Cardiac muscle cell (in vitro differentiated cells and primary cell): Measurements from ENCODE around the gene SERPINB12. TPM values are rescaled to one million over a fixed set of nuclear protein-coding genes. Genes with fewer than 3 reads are reported as not detected.

Source experiments
- DNase-seq, 2 donors: peaks; one replicate each; pipeline versions ENCODE4 v3.0.0 to v3.0.0-alpha.2; 2010 to 2017; ENCODE audit warnings: low read depth in 1 of 2, low spot score in 1 of 2
- H3K27ac ChIP-seq: fragments of 200-600 bp; sonication (generic); 2 replicates; pipeline ENCODE4 v1.5.1; 2016
- H3K27me3 ChIP-seq: fragments of 200-600 bp; sonication (generic); 2 replicates; pipeline ENCODE4 v1.6.0; 2016; ENCODE audit warnings: control low read depth
- H3K36me3 ChIP-seq: fragments of 200-600 bp; sonication (generic); 2 replicates; pipeline ENCODE4 v1.5.1; 2016; ENCODE audit warnings: control low read depth
- H3K4me1 ChIP-seq: fragments of 200-600 bp; sonication (generic); 2 replicates; pipeline ENCODE4 v1.8.1; 2017; ENCODE audit warnings: low read depth, mild to moderate bottlenecking, mixed run types
- H3K4me3 ChIP-seq: fragments of 200-600 bp; sonication (generic); 2 replicates; pipeline ENCODE4 v1.5.1; 2016; ENCODE audit warnings: mild to moderate bottlenecking
- H3K9me3 ChIP-seq: fragments of 200-600 bp; sonication (generic); 2 replicates; pipeline ENCODE4 v1.5.1; 2017; ENCODE audit warnings: low read depth, mild to moderate bottlenecking, control low read depth
- polyA plus RNA-seq: library from polyadenylated mRNA; unstranded; fragments of >200 nt; fragmentation: Nextera tagmentation; extraction: Ambion mirVana; gene quantifications from 2 replicates; pipeline ENCODE4 v1.2.1, GENCODE V29; 2016
- total RNA-seq: library from RNA; depleted of rRNA; stranded (reverse); fragments of >200 nt; gene quantifications from 2 replicates; pipeline ENCODE4 v1.2.3, GENCODE V29; 2016
- TF ChIP-seq, protein P1 (sequence below): IDR thresholded peaks from 2 replicates; pipeline ENCODE4 v1.5.1; 2012; ENCODE audit warnings: low read depth, mild to moderate bottlenecking, low read length

The SERPINB12 gene
- total and polyA plus RNA-seq, 2 experiments from 2014 or later, result not detected

DNA sequence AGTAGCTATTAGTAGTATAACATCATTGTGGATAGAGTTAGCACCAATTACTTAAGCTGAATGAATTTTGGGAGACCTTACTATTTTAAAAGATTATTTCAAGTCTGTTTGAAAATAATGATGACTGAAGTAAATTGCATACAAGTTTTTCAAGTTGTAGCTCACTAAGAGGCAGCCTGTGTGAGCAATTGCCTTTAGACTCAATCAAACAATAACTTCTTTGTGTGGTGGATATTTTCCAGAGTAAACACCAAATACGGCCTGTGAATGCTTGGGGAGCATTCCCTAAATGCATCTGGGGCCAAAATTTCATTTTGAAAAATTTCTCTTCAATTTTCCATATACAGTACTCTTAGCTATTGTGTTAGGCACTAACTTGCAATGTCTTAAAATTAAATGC lies 7.9 kb downstream of the SERPINB12 start:
- Histone ChIP-seq H3K4me1 (peaks cover 4% of the 10 kb centered on the region), H3K27ac (no peak overlapping the region), H3K36me3 (no peaks in the 10 kb centered on the region), H3K27me3 (no peaks in the 10 kb centered on the region), H3K9me3 (no peaks in the 10 kb centered on the region), H3K4me3 (no peak overlapping the region)
- TF ChIP-seq, protein P1, sequence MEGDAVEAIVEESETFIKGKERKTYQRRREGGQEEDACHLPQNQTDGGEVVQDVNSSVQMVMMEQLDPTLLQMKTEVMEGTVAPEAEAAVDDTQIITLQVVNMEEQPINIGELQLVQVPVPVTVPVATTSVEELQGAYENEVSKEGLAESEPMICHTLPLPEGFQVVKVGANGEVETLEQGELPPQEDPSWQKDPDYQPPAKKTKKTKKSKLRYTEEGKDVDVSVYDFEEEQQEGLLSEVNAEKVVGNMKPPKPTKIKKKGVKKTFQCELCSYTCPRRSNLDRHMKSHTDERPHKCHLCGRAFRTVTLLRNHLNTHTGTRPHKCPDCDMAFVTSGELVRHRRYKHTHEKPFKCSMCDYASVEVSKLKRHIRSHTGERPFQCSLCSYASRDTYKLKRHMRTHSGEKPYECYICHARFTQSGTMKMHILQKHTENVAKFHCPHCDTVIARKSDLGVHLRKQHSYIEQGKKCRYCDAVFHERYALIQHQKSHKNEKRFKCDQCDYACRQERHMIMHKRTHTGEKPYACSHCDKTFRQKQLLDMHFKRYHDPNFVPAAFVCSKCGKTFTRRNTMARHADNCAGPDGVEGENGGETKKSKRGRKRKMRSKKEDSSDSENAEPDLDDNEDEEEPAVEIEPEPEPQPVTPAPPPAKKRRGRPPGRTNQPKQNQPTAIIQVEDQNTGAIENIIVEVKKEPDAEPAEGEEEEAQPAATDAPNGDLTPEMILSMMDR, result no peak
- DNase-seq, result no peak

DNA sequence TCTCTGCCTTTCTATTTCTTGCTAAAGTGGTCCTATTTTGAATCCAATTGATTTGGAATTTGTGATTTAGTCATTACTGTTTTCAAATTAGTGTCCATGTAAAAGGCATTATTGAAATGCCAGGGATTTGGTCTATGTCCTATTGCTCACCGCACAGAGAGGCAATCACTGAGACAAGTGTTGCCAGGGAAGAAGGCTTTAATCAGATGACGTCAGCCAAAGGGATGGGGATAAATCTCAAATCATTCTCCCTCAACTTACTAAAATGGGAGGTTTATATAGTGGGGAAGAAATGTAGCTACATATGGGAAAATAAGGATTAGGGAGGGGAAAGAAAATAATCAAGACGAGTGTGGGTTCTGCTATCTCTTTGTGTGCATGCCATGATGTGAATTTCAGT lies 9.6 kb downstream of the SERPINB12 start:
- Histone ChIP-seq H3K27ac (no peak overlapping the region), H3K4me3 (no peak overlapping the region), H3K27me3 (no peaks in the 10 kb centered on the region), H3K9me3 (no peaks in the 10 kb centered on the region), H3K36me3 (no peaks in the 10 kb centered on the region), H3K4me1 (peaks cover 4% of the 10 kb centered on the region)
- DNase-seq, result no peak
- TF ChIP-seq, protein P1, result no peak

DNA sequence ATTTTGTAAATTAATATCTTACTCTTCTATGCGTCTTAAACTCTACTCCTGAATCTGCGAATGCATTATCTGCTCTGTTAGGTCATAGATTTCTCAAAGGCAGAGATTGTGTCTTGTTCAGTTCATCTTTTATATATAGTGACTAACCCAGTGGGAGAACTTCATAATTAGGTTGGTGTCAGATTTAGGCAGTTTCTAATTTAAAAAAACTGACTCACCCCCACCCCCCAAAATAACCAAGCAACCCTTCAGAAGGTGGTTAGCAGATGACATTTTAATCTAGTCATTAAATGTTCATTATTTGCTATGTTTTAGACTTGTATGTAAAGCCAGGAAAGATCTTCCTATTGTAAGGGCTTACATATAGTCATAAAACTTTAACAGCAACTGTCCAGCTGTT lies 10.4 kb downstream of the SERPINB12 start:
- no peaks in the 10 kb centered on the region for H3K27me3 ChIP-seq
- no peak overlapping the region for H3K4me3 ChIP-seq
- H3K27ac ChIP-seq, result peak overlapping the region; percentile 49
- DNase-seq, result no peak
- peaks cover 4% of the 10 kb centered on the region for H3K4me1 ChIP-seq
- TF ChIP-seq, protein P1, result no peak
- H3K36me3 ChIP-seq, result no peaks in the 10 kb centered on the region
- H3K9me3 ChIP-seq, result no peaks in the 10 kb centered on the region

- DNase-seq, result peak; percentile 53 to 65
- H3K27me3 ChIP-seq, result no peaks in the 10 kb centered on the region
- H3K4me3 ChIP-seq, result no peak overlapping the region
- peaks cover 4% of the 10 kb centered on the region for H3K4me1 ChIP-seq
- no peaks in the 10 kb centered on the region for H3K9me3 ChIP-seq
- H3K36me3 ChIP-seq, result no peaks in the 10 kb centered on the region
- peak overlapping the region; percentile 49 for H3K27ac ChIP-seq
- TF ChIP-seq, protein P1, result no peak
Observed at GRCh38 chr18:63553081-63553480, 10.9 kb downstream of the SERPINB12 start.

GRCh38 chr18:63559567-63560491 lies 17.7 kb downstream of the SERPINB12 start:
- TF ChIP-seq, protein P1, result no peak
- H3K36me3 ChIP-seq, result no peaks in the 10 kb centered on the region

More at GRCh38 chr18:63559567-63560491, 17.7 kb downstream of the SERPINB12 start:
- H3K4me3 ChIP-seq, result no peak overlapping the region
- no peak overlapping the region for H3K27ac ChIP-seq
- no peak for DNase-seq
- no peaks in the 10 kb centered on the region for H3K9me3 ChIP-seq
- no peaks in the 10 kb centered on the region for H3K27me3 ChIP-seq
- no peaks in the 10 kb centered on the region for H3K4me1 ChIP-seq
